GM06990 (cell line): ENCODE results near the gene ACAT2.

Experiments
- DNase-seq: peaks from one replicate; pipeline ENCODE4 v3.0.0-alpha.2; 2011; ENCODE audit not compliant: insufficient read length; ENCODE audit errors: extremely low read depth
- H3K27me3 ChIP-seq: replicated peaks from 2 replicates; pipeline ENCODE4 v1.6.0; 2011; ENCODE audit warnings: low read length; ENCODE audit not compliant: control insufficient read depth, insufficient read depth
- H3K36me3 ChIP-seq: 2 replicates; pipeline ENCODE4 v1.5.1; 2011; ENCODE audit warnings: low read length; ENCODE audit not compliant: control insufficient read depth, insufficient read depth
- H3K4me3 ChIP-seq: replicated peaks from 2 replicates; pipeline ENCODE4 v1.5.1; 2011; ENCODE audit warnings: low read depth, mild to moderate bottlenecking, control low read depth, low read length
- TF ChIP-seq, protein P1 (sequence below): IDR thresholded peaks from 2 replicates; pipeline ENCODE4 v1.5.1; 2011; ENCODE audit warnings: low read length, control low read depth, mild to moderate bottlenecking, inconsistent platforms; ENCODE audit not compliant: insufficient read depth, poor library complexity, severe bottlenecking

Gene ACAT2

GRCh38 chr6:159817951-159818739 is 56.3 kb downstream of the ACAT2 start:
- Histone ChIP-seq H3K36me3 (no peaks in the 10 kb centered on the region), H3K4me3 (no peak overlapping the region), H3K27me3 (no peaks in the 10 kb centered on the region)
- TF ChIP-seq, protein P1, sequence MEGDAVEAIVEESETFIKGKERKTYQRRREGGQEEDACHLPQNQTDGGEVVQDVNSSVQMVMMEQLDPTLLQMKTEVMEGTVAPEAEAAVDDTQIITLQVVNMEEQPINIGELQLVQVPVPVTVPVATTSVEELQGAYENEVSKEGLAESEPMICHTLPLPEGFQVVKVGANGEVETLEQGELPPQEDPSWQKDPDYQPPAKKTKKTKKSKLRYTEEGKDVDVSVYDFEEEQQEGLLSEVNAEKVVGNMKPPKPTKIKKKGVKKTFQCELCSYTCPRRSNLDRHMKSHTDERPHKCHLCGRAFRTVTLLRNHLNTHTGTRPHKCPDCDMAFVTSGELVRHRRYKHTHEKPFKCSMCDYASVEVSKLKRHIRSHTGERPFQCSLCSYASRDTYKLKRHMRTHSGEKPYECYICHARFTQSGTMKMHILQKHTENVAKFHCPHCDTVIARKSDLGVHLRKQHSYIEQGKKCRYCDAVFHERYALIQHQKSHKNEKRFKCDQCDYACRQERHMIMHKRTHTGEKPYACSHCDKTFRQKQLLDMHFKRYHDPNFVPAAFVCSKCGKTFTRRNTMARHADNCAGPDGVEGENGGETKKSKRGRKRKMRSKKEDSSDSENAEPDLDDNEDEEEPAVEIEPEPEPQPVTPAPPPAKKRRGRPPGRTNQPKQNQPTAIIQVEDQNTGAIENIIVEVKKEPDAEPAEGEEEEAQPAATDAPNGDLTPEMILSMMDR: no peak
- DNase-seq: no peak

- no peaks in the 10 kb centered on the region for H3K27me3 ChIP-seq
- H3K36me3 ChIP-seq: no peaks in the 10 kb centered on the region
- no peak for DNase-seq
- TF ChIP-seq, protein P1: no peak
- H3K4me3 ChIP-seq: no peak overlapping the region
Observed at GRCh38 chr6:159819098-159819497, 57.3 kb downstream of the ACAT2 start.

GRCh38 chr6:159819932-159820640 is 58.2 kb downstream of the ACAT2 start:
- Histone ChIP-seq H3K27me3 (no peaks in the 10 kb centered on the region), H3K36me3 (no peaks in the 10 kb centered on the region), H3K4me3 (no peak overlapping the region)
- peak; percentile 43 for DNase-seq
- TF ChIP-seq, protein P1: no peak

DNA sequence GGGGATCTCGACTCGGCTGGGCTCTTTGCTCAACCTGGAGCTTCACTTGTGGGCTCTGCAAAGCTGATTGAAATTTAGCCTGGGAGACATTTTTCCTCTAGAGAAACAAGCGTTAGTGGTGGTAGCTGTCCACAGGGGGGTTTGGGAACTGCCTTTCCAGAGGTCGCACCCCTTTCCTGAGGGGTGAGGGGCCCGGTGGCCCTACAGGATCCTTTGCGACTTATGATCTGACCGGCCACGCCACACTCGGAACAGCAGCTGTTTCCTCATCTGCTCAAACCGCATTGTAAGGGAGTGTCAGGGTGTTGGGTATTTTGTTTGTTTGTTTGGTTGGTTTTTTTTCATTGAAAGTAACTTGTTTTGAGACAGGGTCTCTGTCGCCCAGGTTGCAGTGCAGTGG is 59.3 kb downstream of the ACAT2 start:
- no peak overlapping the region for H3K4me3 ChIP-seq
- H3K36me3 ChIP-seq: no peaks in the 10 kb centered on the region
- no peaks in the 10 kb centered on the region for H3K27me3 ChIP-seq
- DNase-seq: no peak
- TF ChIP-seq, protein P1: no peak

GRCh38 chr6:159821726-159822125 is 59.9 kb downstream of the ACAT2 start:
- TF ChIP-seq, protein P1: no peak
- Histone ChIP-seq H3K27me3 (no peaks in the 10 kb centered on the region), H3K4me3 (no peak overlapping the region), H3K36me3 (no peaks in the 10 kb centered on the region)
- no peak for DNase-seq
